Suprapubic skin (tissue), 4 donors: ENCODE measurements around the gene KSR2. TPM values are rescaled to one million over a fixed set of nuclear protein-coding genes. Genes with fewer than 3 reads are reported as not detected.

ENCODE experiments used
- DNase-seq, 2 donors: peaks; one replicate each; pipeline ENCODE4 v3.0.0-alpha.2; 2019; ENCODE audit warnings: low spot score in 2 of 2
- H3K27ac ChIP-seq: fragments of 200-600 bp; sonication (generic); one replicate; pipeline ENCODE4 v1.5.1; 2019
- H3K27me3 ChIP-seq: fragments of 200-600 bp; sonication (generic); one replicate; pipeline ENCODE4 v1.5.1; 2019
- H3K36me3 ChIP-seq: fragments of 200-600 bp; sonication (generic); one replicate; pipeline ENCODE4 v1.5.1; 2019
- H3K4me1 ChIP-seq: fragments of 200-600 bp; sonication (generic); one replicate; pipeline ENCODE4 v1.5.1; 2019
- H3K4me3 ChIP-seq: fragments of 200-600 bp; sonication (generic); one replicate; pipeline ENCODE4 v1.5.1; 2019; ENCODE audit warnings: mild to moderate bottlenecking
- H3K9me3 ChIP-seq: fragments of 200-600 bp; sonication (generic); one replicate; pipeline ENCODE4 v1.5.1; 2019
- CTCF ChIP-seq, 2 donors: fragments of 200-600 bp in 1 of 2; fragments of 450-650 bp in 1 of 2; sonication (generic) in 1 of 2; IDR thresholded peaks; one replicate each; pipeline ENCODE4 v1.5.1; 2016 to 2019; ENCODE audit warnings: antibody characterized with exemption in 2 of 2, mild to moderate bottlenecking in 1 of 2, moderate library complexity in 1 of 2
- EP300 ChIP-seq: sonication (generic); formaldehyde crosslinking; IDR thresholded peaks from one replicate; pipeline ENCODE4 v1.6.1; 2017; ENCODE audit warnings: antibody characterized with exemption
- POLR2A ChIP-seq, 2 donors: fragments of 450-650 bp; IDR thresholded peaks; one replicate each; pipeline ENCODE4 v1.6.1; 2017; ENCODE audit warnings: antibody characterized with exemption in 2 of 2, mild to moderate bottlenecking in 2 of 2, moderate library complexity in 2 of 2
- POLR2AphosphoS5 ChIP-seq, 3 donors: sonication (generic); formaldehyde crosslinking; IDR thresholded peaks; one replicate each; pipeline ENCODE4 v1.6.1; 2017; ENCODE audit warnings: antibody characterized with exemption in 3 of 3
- WGBS: methylation state at CpG from one replicate; pipeline ENCODE4 v1.1.5; 2018; 5-methylcytosine and 5-hydroxymethylcytosine counted together
- total RNA-seq, 4 donors: library from RNA; depleted of rRNA; stranded (reverse); fragments of >200 nt; gene quantifications; one replicate each; pipeline ENCODE4 v1.1.0, GENCODE V29; 2016

KSR2 gene
- total RNA-seq, 4 donors from 2014 or later: 0.24 to 0.39 (median 0.38) TPM; not detected in 1

GRCh38 chr12:117606945-117607344 lies 361.8 kb downstream of the KSR2 start:
- no peak overlapping the region for H3K27ac ChIP-seq
- H3K9me3 ChIP-seq: no peaks in the 10 kb centered on the region
- H3K4me3 ChIP-seq: no peak overlapping the region
- H3K36me3 ChIP-seq: no peaks in the 10 kb centered on the region
- 58% methylated on average over 5 of the region's 5 CpGs for WGBS
- H3K4me1 ChIP-seq: no peaks in the 10 kb centered on the region
- no peak for DNase-seq
- peaks cover 8% of the 10 kb centered on the region for H3K27me3 ChIP-seq
- TF ChIP-seq POLR2A (IDR thresholded peaks at IDR 0.05) (no peak), POLR2AphosphoS5 (IDR thresholded peaks at IDR 0.05) (no peak), EP300 (no peak), CTCF (IDR thresholded peaks at IDR 0.05) (no peak)

- Histone ChIP-seq H3K36me3 (no peaks in the 10 kb centered on the region), H3K27me3 (peaks cover 8% of the 10 kb centered on the region), H3K27ac (no peak overlapping the region), H3K4me1 (no peaks in the 10 kb centered on the region), H3K9me3 (no peaks in the 10 kb centered on the region), H3K4me3 (no peak overlapping the region)
- no peak for DNase-seq
- TF ChIP-seq CTCF (IDR thresholded peaks at IDR 0.05): no peak
Measured at GRCh38 chr12:117606024-117606423, 362.8 kb downstream of the KSR2 start.

- H3K4me1 ChIP-seq: no peaks in the 10 kb centered on the region
- no peaks in the 10 kb centered on the region for H3K9me3 ChIP-seq
- TF ChIP-seq CTCF (IDR thresholded peaks at IDR 0.05) (no peak), POLR2A (IDR thresholded peaks at IDR 0.05) (no peak), POLR2AphosphoS5 (IDR thresholded peaks at IDR 0.05) (no peak), EP300 (no peak)
- DNase-seq: no peak
- H3K4me3 ChIP-seq: no peak overlapping the region
- 45% methylated on average over 4 of the region's 4 CpGs for WGBS
- peaks cover 8% of the 10 kb centered on the region for H3K27me3 ChIP-seq
- H3K27ac ChIP-seq: no peak overlapping the region
- no peaks in the 10 kb centered on the region for H3K36me3 ChIP-seq
Measured at GRCh38 chr12:117603316-117604113, 365.3 kb downstream of the KSR2 start.

GRCh38 chr12:117599849-117600248 lies 368.9 kb downstream of the KSR2 start:
- no peak overlapping the region for H3K27ac ChIP-seq
- DNase-seq: no peak
- no peaks in the 10 kb centered on the region for H3K36me3 ChIP-seq
- H3K27me3 ChIP-seq: peaks cover 5% of the 10 kb centered on the region
- H3K4me1 ChIP-seq: no peaks in the 10 kb centered on the region
- no peaks in the 10 kb centered on the region for H3K9me3 ChIP-seq
- no peak overlapping the region for H3K4me3 ChIP-seq
- TF ChIP-seq POLR2AphosphoS5 (IDR thresholded peaks at IDR 0.05): no peak
- TF ChIP-seq EP300: no peak
- no peak for TF ChIP-seq POLR2A (IDR thresholded peaks at IDR 0.05)
- no peak for TF ChIP-seq CTCF (IDR thresholded peaks at IDR 0.05)
- WGBS: 82% methylated on average over 5 of the region's 5 CpGs

GRCh38 chr12:117596968-117597367 lies 371.8 kb downstream of the KSR2 start:
- WGBS: 59% methylated on average over 6 of the region's 6 CpGs
- no peak overlapping the region for H3K4me3 ChIP-seq
- TF ChIP-seq POLR2A (IDR thresholded peaks at IDR 0.05) (no peak), POLR2AphosphoS5 (IDR thresholded peaks at IDR 0.05) (no peak), CTCF (IDR thresholded peaks at IDR 0.05) (no peak), EP300 (no peak)

More at GRCh38 chr12:117596968-117597367, 371.8 kb downstream of the KSR2 start:
- Histone ChIP-seq H3K36me3 (no peaks in the 10 kb centered on the region), H3K9me3 (no peaks in the 10 kb centered on the region), H3K4me1 (no peaks in the 10 kb centered on the region), H3K27me3 (peaks cover 11% of the 10 kb centered on the region), H3K27ac (no peak overlapping the region)
- DNase-seq: no peak
